NCI-H1048 (cell line): ENCODE measurements around the gene C3orf20.
"Not testable (repeated sequence)": the region's sequence is repeated elsewhere in the genome, so short reads cannot be mapped to it uniquely, and the experiment has no call there.

Experiments used
- DNase-seq: peaks from one replicate; lab custom pipeline; 2025; lab: John Stamatoyannopoulos, UW

Gene C3orf20

DNA sequence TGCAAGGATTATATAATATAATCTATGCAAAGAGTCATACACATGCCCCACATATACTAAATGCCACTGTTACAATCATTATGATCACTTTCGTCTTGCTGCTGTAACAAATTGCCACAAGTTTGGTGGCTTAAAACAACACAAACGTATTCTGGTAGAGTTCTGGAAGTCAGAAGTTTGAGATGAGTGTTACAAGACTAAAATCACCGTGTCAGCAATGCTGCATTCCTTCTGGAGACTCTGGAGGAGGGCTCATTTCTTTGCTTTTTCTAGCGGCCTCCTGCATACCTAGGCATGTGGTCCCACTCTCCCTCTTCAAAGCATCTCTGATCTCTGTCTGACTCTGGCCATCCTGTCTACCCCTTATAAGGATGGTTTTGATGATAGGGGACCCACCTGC is 24.7 kb upstream of the C3orf20 start:
- no peak for DNase-seq

DNA sequence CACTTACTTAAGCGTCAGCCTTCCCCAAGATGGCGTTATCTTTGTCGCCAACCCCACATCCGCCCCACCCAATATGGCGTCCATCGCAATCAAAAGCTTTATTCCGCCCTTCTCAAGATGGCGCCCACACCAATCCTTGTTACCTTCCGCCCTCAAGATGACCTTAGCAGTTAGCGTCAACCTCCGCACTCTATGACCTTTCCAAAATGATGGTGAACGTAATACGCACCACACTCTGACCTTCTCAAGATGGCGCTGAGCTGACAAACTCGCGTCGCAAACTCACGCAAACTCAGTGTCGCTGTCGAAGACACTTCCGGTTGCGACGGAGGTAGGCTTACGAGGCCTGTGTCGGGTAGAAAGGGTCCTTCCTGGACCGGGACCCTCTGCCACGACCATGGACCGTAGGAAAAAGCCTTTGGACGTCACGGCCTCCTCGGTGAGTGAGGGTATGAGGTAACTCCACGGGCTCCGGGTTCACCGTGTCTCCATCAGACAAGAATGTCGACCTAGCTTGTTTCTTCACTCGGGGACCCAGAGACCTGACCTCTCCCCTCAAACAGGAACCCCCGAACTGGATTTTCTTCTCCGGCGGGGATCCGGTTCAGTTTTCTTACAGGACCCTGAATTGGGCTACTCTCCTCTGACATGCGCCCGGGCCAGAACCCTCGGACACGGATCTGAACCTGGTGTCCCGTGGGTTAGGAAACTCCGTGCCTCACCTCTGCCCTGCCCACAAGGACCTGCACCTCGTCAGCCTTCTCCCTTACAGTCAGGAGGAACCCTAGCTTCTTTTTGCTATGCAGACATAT is 23.3 kb upstream of the C3orf20 start, which contains the start of gene CCDC174:
CCDC174 (plus strand) TSS at position 323 of the 812 bp plus-strand sequence; CDS start at position 398, 75 bp downstream.
- peak; percentile 94 for DNase-seq

DNA sequence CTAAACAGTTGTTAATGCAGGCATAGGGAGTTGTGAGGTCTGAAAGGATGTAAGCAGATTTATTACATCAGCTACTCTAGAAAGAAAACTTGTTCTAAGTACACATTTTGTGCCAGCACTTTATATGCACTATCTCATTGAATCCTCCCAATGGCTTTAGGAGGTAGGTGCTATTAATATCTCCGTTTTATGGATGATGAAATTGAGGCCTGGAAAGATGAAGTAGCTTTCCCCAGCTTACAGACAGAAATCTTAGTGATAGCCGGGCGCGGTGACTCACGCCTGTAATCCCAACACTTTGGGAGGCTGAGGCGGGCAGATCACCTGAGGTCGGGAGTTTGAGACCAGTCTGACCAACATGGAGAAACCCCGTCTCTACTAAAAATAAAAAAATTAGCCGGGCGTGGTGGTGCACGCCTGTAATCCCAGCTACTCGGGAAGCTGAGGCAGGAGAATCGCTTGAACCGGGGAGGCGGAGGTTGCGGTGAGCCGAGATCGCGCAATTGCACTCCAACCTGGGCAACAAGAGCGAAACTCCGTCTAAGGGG is 22.5 kb upstream of the C3orf20 start:
- not testable (repeated sequence) for DNase-seq

GRCh38 chr3:14657579-14657978 is 17.4 kb upstream of the C3orf20 start:
- DNase-seq = no peak

DNA sequence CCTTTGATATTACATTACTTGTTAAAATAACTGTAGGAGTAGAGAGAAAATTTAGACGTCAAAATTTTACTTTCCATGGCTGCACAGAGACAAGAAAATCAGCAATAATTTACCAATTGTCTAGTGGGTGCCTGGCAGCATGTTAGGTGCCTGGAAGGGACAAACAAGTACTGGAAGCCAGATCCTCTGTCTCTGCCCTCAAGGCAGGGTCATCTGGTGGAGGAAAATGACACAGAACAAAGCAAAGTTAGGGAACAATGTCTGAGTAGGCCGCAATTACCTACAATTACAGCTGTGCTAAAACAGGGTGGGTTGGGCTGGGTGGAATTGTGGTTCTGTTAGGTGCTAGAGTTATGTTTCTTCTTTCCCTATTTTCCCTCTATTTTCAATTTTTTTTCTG is 16.0 kb upstream of the C3orf20 start:
- DNase-seq = no peak

GRCh38 chr3:14660942-14661341 is 14.0 kb upstream of the C3orf20 start:
- DNase-seq = no peak

DNA sequence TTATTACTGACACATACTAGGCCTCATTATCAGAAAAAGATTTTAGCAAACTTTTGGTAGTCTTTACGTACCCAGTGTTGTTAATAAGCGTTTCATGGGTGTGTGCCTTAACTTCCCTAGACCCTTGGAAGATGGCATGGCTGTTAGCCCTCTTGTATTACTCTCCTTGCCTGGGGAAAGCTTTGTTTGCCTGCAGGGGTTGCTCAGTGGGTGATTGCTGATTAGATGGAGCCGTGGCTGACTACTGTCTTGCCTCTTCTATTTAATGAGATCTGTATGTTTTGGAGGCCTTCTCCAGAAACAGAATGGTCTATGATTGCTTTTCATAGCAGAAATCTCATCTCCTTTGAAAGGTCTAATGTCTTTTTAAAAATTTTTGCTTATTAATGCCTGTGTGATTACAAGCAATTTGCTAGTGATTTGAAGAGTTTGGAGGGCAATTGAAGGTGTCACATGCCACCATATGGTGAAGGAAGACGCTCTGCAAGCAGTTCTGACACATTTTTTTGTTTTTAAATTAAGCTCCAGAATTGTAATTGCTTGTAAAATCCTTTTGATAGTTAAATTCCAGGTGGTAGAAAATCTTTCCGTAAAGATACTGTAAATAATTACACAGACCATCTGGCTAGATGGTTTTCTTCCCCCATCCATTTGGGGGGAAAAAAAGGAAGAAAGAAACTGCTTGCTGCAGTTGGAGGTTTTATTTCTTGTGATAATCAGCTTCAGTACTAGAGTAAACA is 11.4 kb upstream of the C3orf20 start:
- no peak for DNase-seq

- no peak for DNase-seq
Measured at GRCh38 chr3:14664170-14664569, 10.8 kb upstream of the C3orf20 start.

- DNase-seq = no peak
Measured at GRCh38 chr3:14672588-14672987, 2.4 kb upstream of the C3orf20 start.

GRCh38 chr3:14676881-14677280 is 1.9 kb downstream of the C3orf20 start:
- no peak for DNase-seq

DNA sequence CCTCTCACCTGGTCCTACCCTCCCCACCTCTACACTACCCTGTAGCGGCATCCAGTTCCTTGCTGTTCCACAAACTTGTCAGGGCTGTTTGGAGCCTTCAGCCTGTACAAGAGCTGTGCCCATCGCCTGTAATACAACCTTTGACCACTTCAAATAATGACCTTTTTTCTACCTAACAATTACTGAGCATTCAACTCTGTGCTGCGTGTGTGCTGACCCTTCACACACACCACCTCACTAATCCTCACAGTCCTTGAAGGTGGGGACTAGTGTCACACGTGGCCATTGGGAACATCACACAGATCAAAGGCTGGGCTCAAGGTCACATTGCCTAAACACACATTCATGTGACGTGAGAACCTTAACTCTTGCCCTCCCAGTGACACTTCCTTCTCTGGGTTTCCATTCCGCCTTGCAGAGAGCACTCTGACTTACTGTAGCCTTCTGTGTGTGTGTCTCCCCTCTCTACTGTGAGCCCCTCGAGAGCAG is 3.1 kb downstream of the C3orf20 start:
- no peak for DNase-seq

GRCh38 chr3:14680115-14680514 is 5.2 kb downstream of the C3orf20 start:
- DNase-seq = no peak

DNA sequence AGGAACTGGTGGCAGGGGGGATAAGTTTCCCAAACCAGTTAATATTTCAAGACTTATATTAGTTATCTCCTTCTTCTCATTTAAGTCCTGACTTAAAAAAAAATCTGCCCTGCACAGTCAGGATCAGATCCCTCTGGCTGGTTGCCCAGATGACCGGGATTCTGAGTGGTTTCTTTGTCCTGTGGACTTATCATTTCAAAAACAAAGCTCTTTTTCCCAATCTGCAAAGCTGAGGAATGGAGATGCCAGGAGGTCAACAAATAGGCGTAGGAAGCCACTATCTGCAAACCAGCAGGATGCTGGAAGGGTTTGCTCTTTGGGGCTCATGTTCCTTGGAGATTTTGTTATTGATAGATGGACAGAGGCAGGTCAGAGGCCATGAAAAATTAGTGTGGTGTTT is 5.8 kb downstream of the C3orf20 start:
- no peak for DNase-seq

GRCh38 chr3:14684447-14684846 is 9.5 kb downstream of the C3orf20 start:
- no peak for DNase-seq

GRCh38 chr3:14685179-14685578 is 10.2 kb downstream of the C3orf20 start:
- no peak for DNase-seq

GRCh38 chr3:14687360-14687759 is 12.4 kb downstream of the C3orf20 start:
- DNase-seq = no peak

- no peak for DNase-seq
Measured at GRCh38 chr3:14688525-14688924, 13.6 kb downstream of the C3orf20 start.

- DNase-seq = no peak
Measured at GRCh38 chr3:14689247-14689980, 14.5 kb downstream of the C3orf20 start.

DNA sequence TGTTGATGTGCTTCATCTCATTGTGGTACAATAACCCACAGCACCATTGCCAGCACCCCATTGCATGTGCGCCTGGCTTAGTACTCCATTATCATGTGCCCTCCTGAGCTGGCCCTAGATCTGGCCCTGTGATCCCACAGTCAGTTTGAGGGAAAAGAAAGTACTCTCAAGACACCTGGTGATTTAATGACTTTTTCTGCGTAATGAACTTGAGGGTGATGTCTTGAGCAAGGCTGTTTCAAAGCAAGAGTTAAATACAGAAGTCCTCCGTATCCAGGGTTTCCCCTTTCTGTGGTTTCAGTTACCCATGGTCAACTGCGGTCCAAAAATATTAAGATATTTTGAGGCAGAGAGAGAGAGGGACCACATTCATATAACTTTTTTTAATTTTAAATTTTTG is 16.3 kb downstream of the C3orf20 start:
- no peak for DNase-seq

DNA sequence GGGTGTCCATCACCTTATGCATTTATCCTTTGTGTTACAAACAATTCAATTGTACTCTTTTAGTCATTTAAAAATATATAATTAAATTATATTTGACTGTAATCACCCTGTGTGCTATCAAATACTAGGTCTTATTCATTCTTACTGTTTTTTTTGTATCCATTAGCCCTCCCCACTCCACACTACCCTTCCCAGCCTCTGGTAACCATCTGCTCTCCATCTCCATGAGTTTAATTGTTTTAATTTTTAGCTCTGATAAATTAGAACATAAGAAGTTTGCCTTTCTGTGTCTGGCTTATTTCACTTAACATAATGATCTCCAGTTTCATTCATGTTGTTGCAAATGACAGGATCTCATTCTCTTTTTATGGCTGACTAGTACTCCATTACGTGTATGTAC is 16.8 kb downstream of the C3orf20 start:
- DNase-seq = no peak

DNA sequence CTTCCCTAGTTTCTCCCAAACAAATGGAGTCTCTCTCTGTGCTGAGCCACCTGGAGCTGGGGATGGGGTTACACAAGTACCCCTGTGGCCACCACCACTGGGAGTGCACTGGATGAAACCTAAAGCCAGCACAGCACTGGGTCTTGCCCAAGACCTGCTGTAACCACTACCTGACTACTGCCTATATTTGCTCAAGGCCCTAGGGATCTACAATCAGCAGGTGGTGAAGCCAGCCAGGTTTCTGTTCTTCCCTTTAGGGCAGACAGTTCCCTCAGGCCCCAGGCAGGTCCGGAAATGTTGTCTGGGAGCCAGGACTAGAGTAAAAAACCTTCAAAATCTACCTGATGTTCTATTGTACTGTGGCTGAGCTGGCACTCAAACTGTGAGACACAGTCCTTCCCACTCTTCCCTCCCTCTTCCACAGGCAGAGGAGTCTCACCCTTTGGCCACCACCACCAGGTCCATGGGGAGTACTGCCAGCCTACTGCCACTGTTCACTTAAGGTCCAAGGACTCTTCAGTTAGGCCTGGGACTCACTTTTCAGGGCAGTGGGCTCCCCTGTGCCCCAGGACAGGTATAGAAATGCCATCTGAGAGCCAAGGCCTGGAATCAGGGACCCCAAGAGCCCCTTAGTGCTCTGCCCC is 23.8 kb downstream of the C3orf20 start:
- DNase-seq = no peak

DNA sequence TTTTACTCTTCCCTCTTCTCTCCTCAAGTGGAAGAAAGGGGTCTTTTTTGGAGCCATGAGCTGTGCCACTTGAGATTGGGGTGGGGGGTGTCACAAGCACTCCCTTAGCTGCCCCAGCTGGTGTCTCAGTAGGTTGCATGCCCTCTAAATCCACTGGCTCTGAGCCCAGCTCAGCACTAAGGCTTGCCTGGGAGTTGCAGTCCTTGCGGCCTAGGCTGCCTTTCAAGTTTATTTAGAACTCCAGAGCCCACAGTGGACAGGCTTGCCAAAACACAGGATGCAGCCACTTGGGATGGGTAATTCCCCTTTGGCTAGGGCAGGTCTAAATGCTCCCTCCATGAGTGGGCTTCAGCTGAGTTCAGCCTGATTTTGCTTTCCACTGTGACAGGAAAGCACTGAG is 24.7 kb downstream of the C3orf20 start:
- DNase-seq = no peak
